ENCODE results near the gene SH3RF2.
"Not testable (repeated sequence)": the region's sequence is repeated elsewhere in the genome, so short reads cannot be mapped to it uniquely, and the experiment has no call there.

The SH3RF2 gene

GRCh38 chr5:146082798-146083197 lies 146.4 kb downstream of the SH3RF2 start:
- DNase-seq (ENCODE audit: low spot score): no peak

GRCh38 chr5:146084376-146084775 lies 148.0 kb downstream of the SH3RF2 start:
- no peak for DNase-seq (ENCODE audit: low spot score)

GRCh38 chr5:146088098-146088497 lies 151.7 kb downstream of the SH3RF2 start:
- DNase-seq (ENCODE audit: low spot score): no peak

GRCh38 chr5:146089287-146089686 lies 152.9 kb downstream of the SH3RF2 start:
- no peak for DNase-seq (ENCODE audit: low spot score)

- no peak for DNase-seq (ENCODE audit: low spot score)
Observed at GRCh38 chr5:146091881-146092280, 155.5 kb downstream of the SH3RF2 start.

- no peak for DNase-seq (ENCODE audit: low spot score)
Observed at GRCh38 chr5:146098047-146098446, 161.7 kb downstream of the SH3RF2 start.

GRCh38 chr5:146101646-146102045 lies 165.3 kb downstream of the SH3RF2 start:
- no peak for DNase-seq (ENCODE audit: low spot score)

GRCh38 chr5:146103594-146103993 lies 167.2 kb downstream of the SH3RF2 start:
- DNase-seq (ENCODE audit: low spot score): no peak

- DNase-seq (ENCODE audit: low spot score): no peak
Observed at GRCh38 chr5:146105477-146105876, 169.1 kb downstream of the SH3RF2 start, which contains the start of gene PLAC8L1. Gene PLAC8L1, minus strand, starts transcription at chr5:146105577. Its CDS starts 1,266 bp downstream, at chr5:146104311.

GRCh38 chr5:146107901-146108300 lies 171.5 kb downstream of the SH3RF2 start:
- no peak for DNase-seq (ENCODE audit: low spot score)

GRCh38 chr5:146108870-146109269 lies 172.5 kb downstream of the SH3RF2 start:
- not testable (repeated sequence) for DNase-seq (ENCODE audit: low spot score)

GRCh38 chr5:146109379-146109778 lies 173.0 kb downstream of the SH3RF2 start:
- DNase-seq (ENCODE audit: low spot score): no peak

GRCh38 chr5:146111409-146111808 lies 175.0 kb downstream of the SH3RF2 start:
- DNase-seq (ENCODE audit: low spot score): no peak

GRCh38 chr5:146112476-146112875 lies 176.1 kb downstream of the SH3RF2 start:
- DNase-seq (ENCODE audit: low spot score): no peak
